OCI-LY7 (cell line): Measurements from ENCODE around the gene MOB3A. TPM values are rescaled to one million over a fixed set of nuclear protein-coding genes. Genes with fewer than 3 reads are reported as not detected.

Experiments used
- BruUV-seq: library from RNA; stranded (reverse); fragments of 400-500 nt; replicated peaks from 2 replicates; lab custom pipeline; 2021; lab: Mats Ljungman, UMichigan
- CTCF ChIA-PET: fragments of 300-600 bp; sonication (Branson Sonifier 250); formaldehyde crosslinking; loops from one replicate; lab custom pipeline; 2022; ENCODE audit warnings: antibody characterized with exemption; ENCODE audit not compliant: unreplicated experiment; lab: Charles Lee
- POLR2A ChIA-PET: fragments of 300-600 bp; sonication (Branson Sonifier 250); formaldehyde crosslinking; loops from one replicate; lab custom pipeline; 2022; ENCODE audit warnings: antibody characterized with exemption; lab: Charles Lee
- DNase-seq: peaks from one replicate; pipeline ENCODE4 v3.0.0-alpha.2; 2015; ENCODE audit warnings: low spot score
- H2AFZ ChIP-seq: fragments of 200-600 bp; sonication (generic), shearing (Covaris generic); 2 replicates; pipeline ENCODE4 v1.6.1; 2014; ENCODE audit warnings: mild to moderate bottlenecking, antibody characterized with exemption, low read length, moderate library complexity
- H3K27ac ChIP-seq: fragments of 200-600 bp; sonication (generic); 2 replicates; pipeline ENCODE4 v1.5.1; 2014; ENCODE audit warnings: mixed run types, low read depth, mild to moderate bottlenecking, moderate library complexity, low read length, inconsistent platforms; ENCODE audit not compliant: poor library complexity, severe bottlenecking
- H3K36me3 ChIP-seq: fragments of 200-600 bp; sonication (generic); 2 replicates; pipeline ENCODE4 v1.6.1; 2014; ENCODE audit warnings: mild to moderate bottlenecking, antibody characterized with exemption, low read length, moderate library complexity, mixed read lengths; ENCODE audit not compliant: insufficient read depth
- H3K4me1 ChIP-seq: fragments of 200-600 bp; sonication (generic); 2 replicates; pipeline ENCODE4 v1.5.1; 2014; ENCODE audit warnings: mild to moderate bottlenecking, low read length; ENCODE audit not compliant: insufficient read depth, poor library complexity, severe bottlenecking
- H3K4me2 ChIP-seq: fragments of 200-600 bp; sonication (generic); 2 replicates; pipeline ENCODE4 v1.6.1; 2014; ENCODE audit warnings: mild to moderate bottlenecking, low read length
- H3K4me3 ChIP-seq: fragments of 200-600 bp; sonication (generic); 2 replicates; pipeline ENCODE4 v1.5.1; 2014; ENCODE audit warnings: mild to moderate bottlenecking, low read depth, low read length; ENCODE audit not compliant: poor library complexity, severe bottlenecking
- H3K79me2 ChIP-seq: fragments of 200-600 bp; sonication (generic); 2 replicates; pipeline ENCODE4 v1.6.1; 2016; ENCODE audit warnings: low read depth, mild to moderate bottlenecking, low read length, moderate library complexity, mixed read lengths; ENCODE audit not compliant: insufficient read depth
- H3K9me2 ChIP-seq: fragments of 200-600 bp; sonication (generic); 2 replicates; pipeline ENCODE4 v1.6.1; 2016; ENCODE audit warnings: mild to moderate bottlenecking, low read length, mixed read lengths; ENCODE audit not compliant: insufficient read depth
- H3K9me3 ChIP-seq: fragments of 200-600 bp; sonication (generic); 2 replicates; pipeline ENCODE4 v1.6.1; 2014; ENCODE audit warnings: mild to moderate bottlenecking, mixed run types, low read length, mixed read lengths
- H4K20me1 ChIP-seq: fragments of 200-600 bp; sonication (generic); 2 replicates; pipeline ENCODE4 v1.6.1; 2014; ENCODE audit warnings: mild to moderate bottlenecking, antibody characterized with exemption, low read length, moderate library complexity, mixed read lengths; ENCODE audit not compliant: insufficient read depth
- CTCF ChIP-seq: fragments of 200-600 bp; sonication (generic); conservative IDR thresholded peaks from 2 replicates; pipeline ENCODE4 v1.5.1; 2014; ENCODE audit warnings: mild to moderate bottlenecking, antibody characterized with exemption, low read length, moderate library complexity, mixed read lengths
- EZH2phosphoT487 ChIP-seq: fragments of 200-600 bp; sonication (generic); IDR thresholded peaks from 2 replicates; pipeline ENCODE4 v1.6.1; 2018; ENCODE audit warnings: low read depth, borderline replicate concordance, mild to moderate bottlenecking, mixed run types, antibody characterized with exemption, low read length, moderate library complexity, mixed read lengths
- intact Hi-C: fragments of 100-400 bp; cut with micrococcal nuclease; formaldehyde crosslinking; loops from one replicate; pipeline ENCODE4 v1.10.0; 2022; ENCODE audit not compliant: unreplicated experiment
- total RNA-seq, 2 experiments: library from RNA; depleted of rRNA in 1 of 2; stranded (reverse); fragments of >200 nt in 1 of 2; shearing (Covaris generic) in 1 of 2; gene quantifications; 2 replicates each; pipeline ENCODE4 v1.2.3, GENCODE V29; 2014 to 2022

The MOB3A gene
- total RNA-seq, 2 experiments from 2014 or later = 54.6 to 111 TPM

- Histone ChIP-seq H3K9me3 (no peaks in the 10 kb centered on the region), H3K79me2 (peaks cover 28% of the 10 kb centered on the region), H3K36me3 (peaks cover 33% of the 10 kb centered on the region; the same call in 1 of the 2 replicates), H3K4me2 (peak overlapping the region; percentile 89; the same call in 1 of the 2 replicates), H4K20me1 (no peaks in the 10 kb centered on the region), H2AFZ (no peak overlapping the region), H3K4me1 (peaks cover 21% of the 10 kb centered on the region), H3K4me3 (no peak overlapping the region), H3K27ac (no peak overlapping the region), H3K9me2 (no peaks in the 10 kb centered on the region)
- intact Hi-C loops = loop anchor here (2.0 to 10.0 kb wide), 2 partner anchors 53 to 527 kb away; partner anchors contain the start of gene AP3D1
- POLR2A ChIA-PET = no interaction called here
- no TSS peak for BruUV-seq
- TF ChIP-seq EZH2phosphoT487 (no peak), CTCF (no peak)
- DNase-seq = no peak
- CTCF ChIA-PET = no interaction called here
Measured at GRCh38 chr19:2097886-2098327, 1.8 kb upstream of the MOB3A start.

GRCh38 chr19:2097203-2097885 lies 1.2 kb upstream of the MOB3A start:
- intact Hi-C loops = loop anchor here (2.0 to 10.0 kb wide), 2 partner anchors 53 to 527 kb away; partner anchors contain the start of gene AP3D1

More at GRCh38 chr19:2097203-2097885, 1.2 kb upstream of the MOB3A start:
- no peaks in the 10 kb centered on the region for H3K9me2 ChIP-seq
- peaks cover 37% of the 10 kb centered on the region for H3K36me3 ChIP-seq
- H3K79me2 ChIP-seq = peaks cover 34% of the 10 kb centered on the region
- H4K20me1 ChIP-seq = no peaks in the 10 kb centered on the region
- no peak overlapping the region for H2AFZ ChIP-seq
- TF ChIP-seq CTCF (peak; percentile 46), EZH2phosphoT487 (no peak)
- H3K4me2 ChIP-seq = peak overlapping the region; percentile 89
- H3K4me3 ChIP-seq = peak overlapping the region; percentile 64
- H3K27ac ChIP-seq = peak overlapping the region; percentile 31
- no TSS peak for BruUV-seq
- DNase-seq = peak; percentile 23
- peaks cover 27% of the 10 kb centered on the region for H3K4me1 ChIP-seq
- POLR2A ChIA-PET = no interaction called here
- CTCF ChIA-PET = no interaction called here
- H3K9me3 ChIP-seq = no peaks in the 10 kb centered on the region
